Heart right ventricle (tissue), 16 donors: ENCODE results near the gene COG7. TPM values are rescaled to one million over a fixed set of nuclear protein-coding genes. Genes with fewer than 3 reads are reported as not detected.
"Not testable (repeated sequence)": the region's sequence is repeated elsewhere in the genome, so short reads cannot be mapped to it uniquely, and the experiment has no call there.

ENCODE experiments used
- ATAC-seq, 8 donors: fragments of 200-7000 bp; cut with Tn5 transposase; one replicate each; pipeline ENCODE4 v1.9.1; 2020; ENCODE audit warnings: mild to moderate bottlenecking in 8 of 8, moderate library complexity in 8 of 8, moderate number of reproducible peaks in 1 of 8
- DNase-seq, 2 donors: peaks; one replicate each; pipeline ENCODE4 v3.0.0-alpha.2; 2020
- H3K27ac ChIP-seq, 10 donors: fragments of 200-600 bp; sonication (generic) in 2 of 10; one replicate each; pipeline versions ENCODE4 v1.5.0 to v1.8.0; 2020 to 2022; ENCODE audit warnings: mild to moderate bottlenecking in 3 of 10
- H3K27me3 ChIP-seq, 7 donors: fragments of 200-600 bp; one replicate each; pipeline ENCODE4 v1.8.0; 2021 to 2022; ENCODE audit warnings: mild to moderate bottlenecking in 2 of 7
- H3K36me3 ChIP-seq, 9 donors: fragments of 200-600 bp; sonication (generic) in 1 of 9; one replicate each; pipeline versions ENCODE4 v1.5.0 to v1.8.0; 2020 to 2022; ENCODE audit warnings: mild to moderate bottlenecking in 2 of 9
- H3K4me1 ChIP-seq, 9 donors: fragments of 200-600 bp; sonication (generic) in 1 of 9; one replicate each; pipeline versions ENCODE4 v1.5.0 to v1.8.0; 2020 to 2022; ENCODE audit warnings: mild to moderate bottlenecking in 4 of 9
- H3K4me3 ChIP-seq, 10 donors: fragments of 200-600 bp; sonication (generic) in 2 of 10; one replicate each; pipeline versions ENCODE4 v1.5.0 to v1.8.0; 2020 to 2022; ENCODE audit warnings: mild to moderate bottlenecking in 7 of 10, moderate library complexity in 2 of 10
- H3K9me3 ChIP-seq, 11 donors: fragments of 200-600 bp in 10 of 11; sonication (generic) in 2 of 11; one replicate each; pipeline versions ENCODE4 v1.5.0 to v1.8.0; 2013 to 2022; ENCODE audit warnings: mild to moderate bottlenecking in 2 of 11, control low read depth in 1 of 11, moderate library complexity in 1 of 11
- WGBS, 2 donors: extraction: QIAGEN DNeasy Blood & Tissue Kit; methylation state at CpG; one replicate each; pipeline ENCODE4 v1.1.7; 2013; ENCODE audit warnings: inconsistent platforms in 1 of 2; 5-methylcytosine and 5-hydroxymethylcytosine counted together
- intact Hi-C, 10 donors: fragments of 100-400 bp; cut with DNase I; formaldehyde crosslinking; loops; one replicate each; pipeline versions ENCODE4 v1.11.1 to v1.14.2; 2022
- polyA plus RNA-seq, 2 donors: library from polyadenylated mRNA; stranded (reverse); fragments of 200-250 nt; gene quantifications; one replicate each; pipeline ENCODE4 v1.2.3, GENCODE V29; 2013
- total RNA-seq, 10 donors: library from RNA; stranded (reverse); fragmentation: NEBNext Ultra II Directional in 3 of 10; extraction: Animal tissue kit (Norgen Biotek cat#: 25700) in 3 of 10; gene quantifications; one replicate each; pipeline versions ENCODE4 v1.2.1 to v1.2.4, GENCODE V29; 2021 to 2023
- TF ChIP-seq, protein P1 (sequence below), 9 donors: fragments of 200-600 bp; sonication (generic) in 2 of 9; IDR thresholded peaks; one replicate each; pipeline versions ENCODE4 v1.5.0 to v1.8.0; 2021 to 2022; ENCODE audit warnings: antibody characterized with exemption in 9 of 9, mild to moderate bottlenecking in 5 of 9, moderate library complexity in 1 of 9
- donor health status: Arrhythmogenic right ventricular cardiomyopathy.
- donor health status: ischemic (EF 13 %, LVEDD 7.1; RV severe dilation, severe dysfunction).
- donor health status: healthy with polysubstance abuse.
- donor health status: DM: no; HTN: yes; CAD: no.
- donor health status: DM: no; HTN: no; CAD: no.
- donor health status: ischemic (EF 25% LVEDD 6.9; RV normal size, moderate dysfunction).
- donor health status: ischemic (EF 25% LVEDD 5.7; RV mildly dilated, moderate dysfunction).
- donor health status: healthy.
- donor health status: DM: yes; HTN: yes; CAD: no.
- donor health status: Ischemic cardiomyopathy.
- donor health status: ischemic (EF 35%, LVEDD 5.7; RV mildly dilated, moderate dysfunction).
- donor health status: nonischemic (EF 11% LVEDD 7.7; RV severe dilation, severe dysfunction).
- donor health status: DM: yes; HTN: yes; CAD: no.
- donor health status: PGD.
- donor health status: ischemic (EF 29% LVEDD 5.4; RV normal size, mild dysfunction).
- donor health status: nonischemic (EF 23%, LVEDD 6.1; RV moderate dilation, normal function).

COG7 gene
- total and polyA plus RNA-seq, 12 donors, result 10.9 to 28.1 (median 12.9) TPM

DNA sequence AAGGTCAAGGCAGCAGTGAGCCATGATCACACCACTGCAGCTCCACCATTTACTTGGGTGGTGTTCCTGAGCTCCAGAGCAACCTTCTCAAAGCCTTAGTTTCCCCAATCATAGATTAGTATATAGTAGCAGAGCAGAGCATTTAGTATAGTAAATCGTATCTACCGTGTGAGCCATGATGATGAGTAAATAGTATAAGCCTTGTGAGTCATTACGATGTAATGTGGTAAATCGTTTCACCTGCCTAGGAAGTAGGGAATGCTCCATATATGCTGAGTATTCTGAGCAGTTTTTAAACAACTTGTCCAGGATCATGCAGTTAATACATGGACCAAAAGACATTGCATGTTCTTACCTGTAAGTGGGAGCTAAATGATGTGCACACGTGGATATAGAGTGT lies 84.5 kb downstream of the COG7 start:
- ATAC-seq, result no peak
- Histone ChIP-seq H3K4me3 (no peak overlapping the region), H3K27ac (no peak overlapping the region), H3K4me1 (peaks cover 0 to 9% (median 0%) of the 10 kb centered on the region in 9 donors), H3K9me3 (no peaks in the 10 kb centered on the region), H3K36me3 (no peaks in the 10 kb centered on the region), H3K27me3 (peaks cover 0 to 26% (median 10%) of the 10 kb centered on the region in 7 donors)
- TF ChIP-seq, protein P1, sequence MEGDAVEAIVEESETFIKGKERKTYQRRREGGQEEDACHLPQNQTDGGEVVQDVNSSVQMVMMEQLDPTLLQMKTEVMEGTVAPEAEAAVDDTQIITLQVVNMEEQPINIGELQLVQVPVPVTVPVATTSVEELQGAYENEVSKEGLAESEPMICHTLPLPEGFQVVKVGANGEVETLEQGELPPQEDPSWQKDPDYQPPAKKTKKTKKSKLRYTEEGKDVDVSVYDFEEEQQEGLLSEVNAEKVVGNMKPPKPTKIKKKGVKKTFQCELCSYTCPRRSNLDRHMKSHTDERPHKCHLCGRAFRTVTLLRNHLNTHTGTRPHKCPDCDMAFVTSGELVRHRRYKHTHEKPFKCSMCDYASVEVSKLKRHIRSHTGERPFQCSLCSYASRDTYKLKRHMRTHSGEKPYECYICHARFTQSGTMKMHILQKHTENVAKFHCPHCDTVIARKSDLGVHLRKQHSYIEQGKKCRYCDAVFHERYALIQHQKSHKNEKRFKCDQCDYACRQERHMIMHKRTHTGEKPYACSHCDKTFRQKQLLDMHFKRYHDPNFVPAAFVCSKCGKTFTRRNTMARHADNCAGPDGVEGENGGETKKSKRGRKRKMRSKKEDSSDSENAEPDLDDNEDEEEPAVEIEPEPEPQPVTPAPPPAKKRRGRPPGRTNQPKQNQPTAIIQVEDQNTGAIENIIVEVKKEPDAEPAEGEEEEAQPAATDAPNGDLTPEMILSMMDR (IDR thresholded peaks at IDR 0.05), result no peak
- intact Hi-C loops, result loop anchor here in 1 of 10 donors (10.0 kb wide), 1 partner anchor 56 kb away; no protein-coding TSS in a partner anchor
- no peak for DNase-seq
- WGBS, 2 donors, result 81 to 82% methylated on average over 5 of the region's 5 CpGs

- intact Hi-C loops, result loop anchor here in 1 of 10 donors (2.0 to 10.0 kb wide), 2 partner anchors 57 to 77 kb away; no protein-coding TSS in a partner anchor
- WGBS, 2 donors, result 84 to 86% methylated on average over 8 of the region's 8 CpGs
- DNase-seq (no peak), ATAC-seq (no peak)
- Histone ChIP-seq H3K9me3 (no peaks in the 10 kb centered on the region), H3K4me1 (peaks cover 0 to 9% (median 0%) of the 10 kb centered on the region in 9 donors), H3K36me3 (no peaks in the 10 kb centered on the region), H3K27me3 (peaks cover 0 to 21% (median 10%) of the 10 kb centered on the region in 7 donors), H3K27ac (no peak overlapping the region), H3K4me3 (no peak overlapping the region)
- TF ChIP-seq, protein P1 (IDR thresholded peaks at IDR 0.05), result no peak
These were observed 85.0 kb downstream of the COG7 start for GRCh38 chr16:23367988-23368387.

DNA sequence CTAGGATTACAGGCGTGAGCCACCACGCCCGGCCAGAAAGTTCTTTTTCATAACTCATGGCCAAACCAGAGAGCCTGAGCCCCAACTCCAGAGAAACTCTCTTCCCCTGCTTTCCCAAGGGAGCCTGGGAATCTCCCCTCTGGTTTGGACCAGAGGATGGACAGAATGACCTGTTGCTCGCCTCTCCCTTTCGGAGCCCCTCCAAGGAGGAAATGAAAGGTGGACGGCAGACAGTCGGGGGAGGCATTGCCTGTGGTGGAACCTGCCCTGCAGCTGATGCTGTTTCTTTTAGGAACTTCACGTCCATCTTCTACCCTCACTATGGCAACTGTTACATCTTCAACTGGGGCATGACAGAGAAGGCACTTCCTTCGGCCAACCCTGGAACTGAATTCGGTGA lies 85.4 kb downstream of the COG7 start:
- no peak overlapping the region for H3K4me3 ChIP-seq
- H3K4me1 ChIP-seq, result peaks cover 0 to 11% (median 2%) of the 10 kb centered on the region in 9 donors
- no peak for DNase-seq
- peaks cover 0 to 19% (median 10%) of the 10 kb centered on the region in 7 donors for H3K27me3 ChIP-seq
- H3K27ac ChIP-seq, result no peak overlapping the region
- no peak for ATAC-seq
- TF ChIP-seq, protein P1 (IDR thresholded peaks at IDR 0.05), result no peak
- H3K36me3 ChIP-seq, result no peaks in the 10 kb centered on the region
- H3K9me3 ChIP-seq, result no peaks in the 10 kb centered on the region
- intact Hi-C loops, result loop anchor here in 1 of 10 donors (2.0 to 10.0 kb wide), 2 partner anchors 57 to 77 kb away; no protein-coding TSS in a partner anchor
- WGBS, 2 donors, result 77 to 83% methylated on average over 10 of the region's 10 CpGs

- Histone ChIP-seq H3K27me3 (peaks cover 0 to 13% (median 4%) of the 10 kb centered on the region in 7 donors), H3K4me1 (peaks cover 0 to 16% (median 6%) of the 10 kb centered on the region in 9 donors)
- WGBS, 2 donors, result 79 to 80% methylated on average over 7 of the region's 7 CpGs
- H3K9me3 ChIP-seq, ATAC-seq, DNase-seq, H3K4me3 ChIP-seq, H3K27ac ChIP-seq, H3K36me3 ChIP-seq: not testable (repeated sequence)
- intact Hi-C loops, result loop anchor here in 1 of 10 donors (2.0 to 10.0 kb wide), 2 partner anchors 58 to 76 kb away; no protein-coding TSS in a partner anchor
These were observed 86.6 kb downstream of the COG7 start for GRCh38 chr16:23366341-23366740.

DNA sequence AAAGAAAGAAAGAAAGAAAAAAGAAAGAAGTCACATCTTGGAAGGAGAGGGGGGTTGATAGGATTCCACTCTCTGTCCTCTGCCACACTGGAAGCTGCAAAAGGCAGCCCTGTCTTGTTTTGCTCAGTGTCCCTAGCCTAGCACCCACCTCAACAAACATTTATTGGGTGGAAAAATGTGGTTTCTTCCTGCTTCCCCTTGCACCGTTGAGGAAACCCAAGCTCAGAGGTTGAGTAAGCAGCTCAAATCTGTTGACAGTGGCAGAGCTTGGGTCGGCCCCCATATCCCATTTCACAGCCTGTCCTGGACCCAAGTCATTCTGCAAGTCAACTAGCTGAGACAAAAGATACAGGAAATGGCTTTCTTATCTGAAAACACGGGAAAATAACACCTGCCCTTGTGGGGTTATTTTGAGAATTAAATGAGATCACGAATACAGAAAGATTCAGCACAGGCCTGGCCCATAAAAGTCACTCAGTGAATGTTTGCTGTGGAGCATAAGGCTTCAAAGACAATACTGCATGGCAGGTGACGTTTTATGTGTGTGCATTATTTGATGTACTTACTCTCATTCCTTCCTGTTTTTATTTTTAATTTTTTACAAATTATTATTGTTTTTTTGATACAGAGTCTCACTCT lies 87.3 kb downstream of the COG7 start:
- TF ChIP-seq, protein P1 (IDR thresholded peaks at IDR 0.05), result no peak
- 30 to 33% methylated on average over 5 of the region's 5 CpGs for WGBS, 2 donors
- intact Hi-C loops, result loop anchor here in 1 of 10 donors (2.0 to 10.0 kb wide), 2 partner anchors 59 to 75 kb away; no protein-coding TSS in a partner anchor
- Histone ChIP-seq H3K27ac (no peak overlapping the region), H3K36me3 (no peaks in the 10 kb centered on the region), H3K4me3 (no peak overlapping the region), H3K4me1 (peaks cover 0 to 16% (median 6%) of the 10 kb centered on the region in 9 donors), H3K9me3 (no peaks in the 10 kb centered on the region), H3K27me3 (peaks cover 0 to 7% (median under 1%) of the 10 kb centered on the region in 7 donors)
- DNase-seq (no peak), ATAC-seq (peak in 4 of 8 donors; percentile 13 to 54 (median 42))
